Measurements from ENCODE around the gene MDM1.

DNA sequence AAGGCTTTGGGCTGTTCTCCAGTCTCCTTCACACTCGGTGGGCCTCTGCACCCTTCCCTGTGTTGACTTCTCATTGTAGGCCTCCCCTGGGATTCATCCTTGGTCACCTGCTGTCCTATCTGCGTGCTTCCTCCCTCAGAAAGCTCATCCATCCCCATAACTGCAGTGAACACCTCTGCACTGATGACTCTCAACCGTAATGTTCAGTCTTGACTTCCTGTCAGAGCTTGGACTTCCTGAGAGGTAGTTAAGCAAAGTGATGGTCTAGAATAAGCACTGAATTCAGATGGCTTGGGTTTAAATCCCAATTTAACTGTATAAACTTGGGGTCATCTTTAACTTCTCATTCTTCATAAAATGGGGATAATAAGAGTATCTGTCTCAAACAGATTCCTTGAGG lies 13.6 kb upstream of the MDM1 start:
- no peak for TF ChIP-seq RARB (CRISPR knock-in tag; IDR thresholded peaks at IDR 0.05)
- TF ChIP-seq, protein P1, sequence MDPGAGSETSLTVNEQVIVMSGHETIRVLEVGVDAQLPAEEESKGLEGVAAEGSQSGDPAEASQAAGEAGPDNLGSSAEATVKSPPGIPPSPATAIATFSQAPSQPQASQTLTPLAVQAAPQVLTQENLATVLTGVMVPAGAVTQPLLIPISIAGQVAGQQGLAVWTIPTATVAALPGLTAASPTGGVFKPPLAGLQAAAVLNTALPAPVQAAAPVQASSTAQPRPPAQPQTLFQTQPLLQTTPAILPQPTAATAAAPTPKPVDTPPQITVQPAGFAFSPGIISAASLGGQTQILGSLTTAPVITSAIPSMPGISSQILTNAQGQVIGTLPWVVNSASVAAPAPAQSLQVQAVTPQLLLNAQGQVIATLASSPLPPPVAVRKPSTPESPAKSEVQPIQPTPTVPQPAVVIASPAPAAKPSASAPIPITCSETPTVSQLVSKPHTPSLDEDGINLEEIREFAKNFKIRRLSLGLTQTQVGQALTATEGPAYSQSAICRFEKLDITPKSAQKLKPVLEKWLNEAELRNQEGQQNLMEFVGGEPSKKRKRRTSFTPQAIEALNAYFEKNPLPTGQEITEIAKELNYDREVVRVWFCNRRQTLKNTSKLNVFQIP (CRISPR knock-in tag; IDR thresholded peaks at IDR 0.05; ENCODE audit: borderline replicate concordance, low read depth) = no peak

Data from SK-N-SH treated with all-trans-retinoic acid at 6 μM for 48 hours (cell line).